ENCODE measurements around the gene RPL37.

RPL37 gene

DNA sequence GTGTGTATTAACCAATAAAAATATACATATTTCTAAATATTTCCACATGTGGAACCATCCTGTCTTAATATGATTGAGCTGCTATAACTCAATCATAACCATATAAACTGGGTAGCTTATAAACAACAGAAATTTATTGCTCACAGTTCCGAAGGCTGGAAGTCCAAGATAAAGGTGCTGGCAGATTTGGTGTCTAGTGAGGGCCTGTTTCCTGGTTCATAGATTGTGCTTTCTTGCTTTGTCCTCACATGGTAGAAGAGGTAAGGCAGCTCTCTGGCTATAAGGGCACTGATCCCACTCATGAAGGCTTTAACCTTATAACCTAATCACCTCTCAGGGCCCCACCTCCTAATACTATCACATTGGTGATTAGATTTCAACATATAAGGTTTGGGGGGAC, 22.9 kb downstream of the RPL37 start:
- H3K4me3 ChIP-seq (ENCODE audit: low read depth, low read length), result no peak overlapping the region
- H3K36me3 ChIP-seq (ENCODE audit: control insufficient read depth in 2 of 2, insufficient read depth in 1 of 2, low read length in 2 of 2), result no peaks in the 10 kb centered on the region
- CTCF ChIA-PET, result no interaction called here
- POLR2A ChIA-PET, result no interaction called here
- TF ChIP-seq ZBTB49 (tag by site-specific recombination; IDR thresholded peaks at IDR 0.05; ENCODE audit: low read depth) (no peak), ZNF114 (tag by site-specific recombination; IDR thresholded peaks at IDR 0.05) (no peak), ZNF658 (tag by site-specific recombination; IDR thresholded peaks at IDR 0.05) (no peak), ZNF133 (tag by site-specific recombination; IDR thresholded peaks at IDR 0.05) (no peak), PRDM10 (tag by site-specific recombination; IDR thresholded peaks at IDR 0.05) (no peak), ZNF37A (tag by site-specific recombination; IDR thresholded peaks at IDR 0.05) (no peak), ZFP69B (tag by site-specific recombination; IDR thresholded peaks at IDR 0.05) (no peak), ZNF394 (tag by site-specific recombination; IDR thresholded peaks at IDR 0.05; ENCODE audit: borderline replicate concordance) (no peak), ZBTB6 (tag by site-specific recombination; IDR thresholded peaks at IDR 0.05) (no peak), ZNF341 (tag by site-specific recombination; IDR thresholded peaks at IDR 0.05; ENCODE audit: low read depth) (no peak), ZSCAN18 (tag by site-specific recombination; IDR thresholded peaks at IDR 0.05) (no peak), ZNF211 (tag by site-specific recombination; IDR thresholded peaks at IDR 0.05; ENCODE audit: low read depth) (no peak)
- TF ChIP-seq, protein P1, sequence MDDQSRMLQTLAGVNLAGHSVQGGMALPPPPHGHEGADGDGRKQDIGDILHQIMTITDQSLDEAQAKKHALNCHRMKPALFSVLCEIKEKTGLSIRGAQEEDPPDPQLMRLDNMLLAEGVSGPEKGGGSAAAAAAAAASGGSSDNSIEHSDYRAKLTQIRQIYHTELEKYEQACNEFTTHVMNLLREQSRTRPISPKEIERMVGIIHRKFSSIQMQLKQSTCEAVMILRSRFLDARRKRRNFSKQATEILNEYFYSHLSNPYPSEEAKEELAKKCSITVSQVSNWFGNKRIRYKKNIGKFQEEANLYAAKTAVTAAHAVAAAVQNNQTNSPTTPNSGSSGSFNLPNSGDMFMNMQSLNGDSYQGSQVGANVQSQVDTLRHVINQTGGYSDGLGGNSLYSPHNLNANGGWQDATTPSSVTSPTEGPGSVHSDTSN (CRISPR knock-in tag; IDR thresholded peaks at IDR 0.05), result no peak
- TF ChIP-seq, protein P2, sequence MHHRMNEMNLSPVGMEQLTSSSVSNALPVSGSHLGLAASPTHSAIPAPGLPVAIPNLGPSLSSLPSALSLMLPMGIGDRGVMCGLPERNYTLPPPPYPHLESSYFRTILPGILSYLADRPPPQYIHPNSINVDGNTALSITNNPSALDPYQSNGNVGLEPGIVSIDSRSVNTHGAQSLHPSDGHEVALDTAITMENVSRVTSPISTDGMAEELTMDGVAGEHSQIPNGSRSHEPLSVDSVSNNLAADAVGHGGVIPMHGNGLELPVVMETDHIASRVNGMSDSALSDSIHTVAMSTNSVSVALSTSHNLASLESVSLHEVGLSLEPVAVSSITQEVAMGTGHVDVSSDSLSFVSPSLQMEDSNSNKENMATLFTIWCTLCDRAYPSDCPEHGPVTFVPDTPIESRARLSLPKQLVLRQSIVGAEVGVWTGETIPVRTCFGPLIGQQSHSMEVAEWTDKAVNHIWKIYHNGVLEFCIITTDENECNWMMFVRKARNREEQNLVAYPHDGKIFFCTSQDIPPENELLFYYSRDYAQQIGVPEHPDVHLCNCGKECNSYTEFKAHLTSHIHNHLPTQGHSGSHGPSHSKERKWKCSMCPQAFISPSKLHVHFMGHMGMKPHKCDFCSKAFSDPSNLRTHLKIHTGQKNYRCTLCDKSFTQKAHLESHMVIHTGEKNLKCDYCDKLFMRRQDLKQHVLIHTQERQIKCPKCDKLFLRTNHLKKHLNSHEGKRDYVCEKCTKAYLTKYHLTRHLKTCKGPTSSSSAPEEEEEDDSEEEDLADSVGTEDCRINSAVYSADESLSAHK (tag by site-specific recombination; IDR thresholded peaks at IDR 0.05), result no peak
- peaks cover 4% of the 10 kb centered on the region for H3K4me1 ChIP-seq (ENCODE audit: control insufficient read depth, insufficient read depth, low read length)
- no peaks in the 10 kb centered on the region for H3K9me3 ChIP-seq (ENCODE audit: control insufficient read depth, insufficient read depth, low read depth, low read length)
- no peak overlapping the region for H3K27ac ChIP-seq (ENCODE audit: extremely low read depth, low read depth, low read length)

Measured in HEK293 (cell line).